Endothelial cell of umbilical vein (primary cell): Measurements from ENCODE around the gene IFI35.

Experiments used
- CTCF ChIP-seq, 2 donors: IDR thresholded peaks; 1 replicate in 1 of 2; 2 replicates in 1 of 2; pipeline ENCODE4 v1.5.1; 2011; ENCODE audit warnings: low read length in 2 of 2, mild to moderate bottlenecking in 2 of 2, moderate library complexity in 2 of 2, control low read depth in 1 of 2, inconsistent platforms in 1 of 2, low read depth in 1 of 2; ENCODE audit not compliant: insufficient read depth in 1 of 2; ENCODE audit errors: extremely low read depth in 1 of 2
- EZH2 ChIP-seq: IDR thresholded peaks from 2 replicates; pipeline ENCODE4 v1.6.1; 2012; ENCODE audit warnings: borderline replicate concordance, low read depth, mild to moderate bottlenecking, moderate library complexity, low read length, inconsistent platforms; ENCODE audit not compliant: severe bottlenecking
- POLR2A ChIP-seq: IDR thresholded peaks from 2 replicates; pipeline ENCODE4 v1.6.1; 2012; ENCODE audit warnings: low read depth, mild to moderate bottlenecking, control low read depth, low read length
- POLR2AphosphoS5 ChIP-seq: IDR thresholded peaks from 2 replicates; pipeline ENCODE4 v1.6.1; 2012; ENCODE audit warnings: low read depth, mild to moderate bottlenecking, control low read depth, low read length, moderate library complexity; ENCODE audit not compliant: insufficient read depth
- TF ChIP-seq, protein P1 (sequence below): IDR thresholded peaks from 2 replicates; pipeline ENCODE4 v1.6.1; 2011; ENCODE audit not compliant: insufficient read depth, insufficient read length

- TF ChIP-seq EZH2 = no peak
- no peak for TF ChIP-seq CTCF (IDR thresholded peaks at IDR 0.05; ENCODE audit: extremely low read depth in 1 of 2, insufficient read depth in 1 of 2, low read depth in 1 of 2, low read length in 2 of 2)
- TF ChIP-seq POLR2A = peak; percentile 30
- peak; percentile 51 for TF ChIP-seq POLR2AphosphoS5
- TF ChIP-seq, protein P1, sequence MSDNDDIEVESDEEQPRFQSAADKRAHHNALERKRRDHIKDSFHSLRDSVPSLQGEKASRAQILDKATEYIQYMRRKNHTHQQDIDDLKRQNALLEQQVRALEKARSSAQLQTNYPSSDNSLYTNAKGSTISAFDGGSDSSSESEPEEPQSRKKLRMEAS = no peak
Measured at GRCh38 chr17:43015579-43015978, 9.0 kb downstream of the IFI35 start.
